ENCODE data around the gene RPRD1B.
"Not testable (repeated sequence)": the region's sequence is repeated elsewhere in the genome, so short reads cannot be mapped to it uniquely, and the experiment has no call there.

Gene RPRD1B

GRCh38 chr20:38075161-38075998, 41.8 kb downstream of the RPRD1B start:
- no peak for DNase-seq

GRCh38 chr20:38076548-38076947, 43.0 kb downstream of the RPRD1B start:
- DNase-seq, result no peak

GRCh38 chr20:38078084-38078483, 44.5 kb downstream of the RPRD1B start:
- no peak for DNase-seq

- DNase-seq, result no peak
Measured at GRCh38 chr20:38079353-38079752, 45.8 kb downstream of the RPRD1B start.

GRCh38 chr20:38081575-38081974, 48.0 kb downstream of the RPRD1B start:
- no peak for DNase-seq

GRCh38 chr20:38082894-38083293, 49.3 kb downstream of the RPRD1B start:
- DNase-seq, result no peak

- DNase-seq, result no peak
Measured at GRCh38 chr20:38083338-38084048, 49.9 kb downstream of the RPRD1B start.

- no peak for DNase-seq
Measured at GRCh38 chr20:38084425-38084951, 50.9 kb downstream of the RPRD1B start.

GRCh38 chr20:38085026-38085425, 51.5 kb downstream of the RPRD1B start:
- no peak for DNase-seq

GRCh38 chr20:38089500-38089899, 56.0 kb downstream of the RPRD1B start:
- DNase-seq, result no peak

GRCh38 chr20:38090061-38090460, 56.5 kb downstream of the RPRD1B start:
- DNase-seq, result no peak

- DNase-seq, result no peak
Measured at GRCh38 chr20:38091441-38092216, 58.1 kb downstream of the RPRD1B start.

- DNase-seq, result no peak
Measured at GRCh38 chr20:38092260-38092857, 58.8 kb downstream of the RPRD1B start.

- no peak for DNase-seq
Measured at GRCh38 chr20:38092915-38093314, 59.4 kb downstream of the RPRD1B start.

GRCh38 chr20:38093641-38094077, 60.1 kb downstream of the RPRD1B start:
- no peak for DNase-seq

- DNase-seq, result no peak
Measured at GRCh38 chr20:38094373-38094891, 60.9 kb downstream of the RPRD1B start.

GRCh38 chr20:38095017-38095686, 61.6 kb downstream of the RPRD1B start:
- no peak for DNase-seq

- no peak for DNase-seq
Measured at GRCh38 chr20:38098952-38099351, 65.4 kb downstream of the RPRD1B start.

GRCh38 chr20:38102206-38102605, 68.7 kb downstream of the RPRD1B start:
- not testable (repeated sequence) for DNase-seq

GRCh38 chr20:38104285-38104684, 70.7 kb downstream of the RPRD1B start:
- DNase-seq, result no peak

- no peak for DNase-seq
Measured at GRCh38 chr20:38106461-38106860, 72.9 kb downstream of the RPRD1B start.

GRCh38 chr20:38107386-38107785, 73.8 kb downstream of the RPRD1B start:
- not testable (repeated sequence) for DNase-seq

Measured in NCI-H2029 treated with DMSO at 0.1 percent for 48 hours (cell line).